Pancreas (tissue), 10 donors: Measurements from ENCODE around the gene SHTN1. TPM values are rescaled to one million over a fixed set of nuclear protein-coding genes. Genes with fewer than 3 reads are reported as not detected.

Experiments used
- ATAC-seq, 4 donors: fragments of 200-7000 bp; cut with Tn5 transposase; one replicate each; pipeline versions ENCODE4 v1.8.0 to v1.9.1; 2020; ENCODE audit warnings: mild to moderate bottlenecking in 4 of 4, moderate library complexity in 4 of 4
- DNase-seq, 6 donors: peaks; one replicate each; pipeline ENCODE4 v3.0.0-alpha.2; 2020
- FAIRE-seq: peaks from 2 replicates; lab custom pipeline; 2012; peaks lifted over from hg19 to GRCh38; lab: Jason Lieb, UNC
- H3K27ac ChIP-seq, 4 donors: fragments of 200-600 bp; sonication (generic); 1 replicate in 3 of 4; 2 replicates in 1 of 4; pipeline versions ENCODE4 v1.5.0 to v1.8.0; 2020
- H3K27me3 ChIP-seq, 4 donors: fragments of 200-600 bp; one replicate each; pipeline ENCODE4 v1.8.0; 2021
- H3K36me3 ChIP-seq, 3 donors: fragments of 200-600 bp; sonication (generic) in 1 of 3; one replicate each; pipeline versions ENCODE4 v1.5.0 to v1.8.0; 2020 to 2021
- H3K4me1 ChIP-seq, 3 donors: fragments of 200-600 bp; one replicate each; pipeline ENCODE4 v1.8.0; 2021
- H3K4me3 ChIP-seq, 4 donors: fragments of 200-600 bp; sonication (generic) in 2 of 4; one replicate each; pipeline versions ENCODE4 v1.5.0 to v1.8.0; 2020 to 2021
- H3K9me3 ChIP-seq, 4 donors: fragments of 200-600 bp; one replicate each; pipeline ENCODE4 v1.8.0; 2021
- CTCF ChIP-seq, 4 donors: fragments of 200-600 bp; sonication (generic) in 3 of 4; IDR thresholded peaks; one replicate each; pipeline versions ENCODE4 v1.5.0 to v1.8.0; 2021; ENCODE audit warnings: antibody characterized with exemption in 4 of 4
- WGBS, 2 donors: extraction: QIAGEN DNeasy Blood & Tissue Kit; methylation state at CpG; one replicate each; pipeline ENCODE4 v1.1.7; 2013; 5-methylcytosine and 5-hydroxymethylcytosine counted together
- intact Hi-C, 3 donors: fragments of 100-400 bp; cut with DNase I; formaldehyde crosslinking; loops; one replicate each; pipeline versions ENCODE4 v1.11.1 to v1.14.2; 2022
- polyA plus RNA-seq, 2 donors: library from polyadenylated mRNA; stranded (reverse); fragments of 200-250 nt; gene quantifications; one replicate each; pipeline ENCODE4 v1.2.3, GENCODE V29; 2013
- total RNA-seq, 6 donors: library from RNA; stranded (reverse); fragmentation: NEBNext Ultra II Directional in 4 of 6; extraction: Animal tissue kit (Norgen Biotek cat#: 25700) in 4 of 6; gene quantifications; one replicate each; pipeline versions ENCODE4 v1.2.1 to v1.2.4, GENCODE V29; 2021 to 2023
- donor health status: healthy with polysubstance abuse.
- donor health status: DM: no; HTN: no; CAD: no; lungs with moderate emphysema.
- donor health status: DM: no; HTN: no; CAD: no.
- donor health status: control.
- donor health status: control.
- donor health status: Bipolar disorder and iron deficiency.
- donor health status: DM: yes; HTN: yes; CAD: no.
- donor health status: DM: no; HTN: no; CAD: no.
- donor health status: DM: no; HTN: no; CAD: no.
- donor health status: DM: yes; HTN: yes; CAD: no.

Gene SHTN1
- total and polyA plus RNA-seq, 8 donors, result 12.7 to 31.6 (median 20.2) TPM

- 93 to 94% methylated on average over 3 of the region's 3 CpGs for WGBS, 2 donors
- Histone ChIP-seq H3K9me3 (no peaks in the 10 kb centered on the region), H3K4me3 (no peak overlapping the region), H3K27ac (no peak overlapping the region), H3K36me3 (peaks cover 0 to 11% (median 6%) of the 10 kb centered on the region in 3 donors), H3K27me3 (no peaks in the 10 kb centered on the region), H3K4me1 (no peaks in the 10 kb centered on the region)
- FAIRE-seq (no peak), DNase-seq (no peak), ATAC-seq (no peak)
- TF ChIP-seq CTCF (IDR thresholded peaks at IDR 0.05), result no peak
- intact Hi-C loops, result no loop called here
Observed at GRCh38 chr10:116926426-116926825, 78.6 kb downstream of the SHTN1 start.

GRCh38 chr10:116925056-116925455 lies 79.9 kb downstream of the SHTN1 start:
- no peak overlapping the region for H3K4me3 ChIP-seq
- H3K9me3 ChIP-seq, result no peaks in the 10 kb centered on the region
- 94 to 95% methylated on average over 3 of the region's 3 CpGs for WGBS, 2 donors
- intact Hi-C loops, result no loop called here
- DNase-seq, result no peak
- no peak for FAIRE-seq
- peaks cover 0 to 22% (median 6%) of the 10 kb centered on the region in 3 donors for H3K36me3 ChIP-seq
- TF ChIP-seq CTCF (IDR thresholded peaks at IDR 0.05), result no peak
- H3K27me3 ChIP-seq, result no peaks in the 10 kb centered on the region
- ATAC-seq, result no peak
- H3K4me1 ChIP-seq, result no peaks in the 10 kb centered on the region
- no peak overlapping the region for H3K27ac ChIP-seq

- DNase-seq (no peak), ATAC-seq (no peak), FAIRE-seq (no peak)
- no peaks in the 10 kb centered on the region for H3K27me3 ChIP-seq
- no peaks in the 10 kb centered on the region for H3K4me1 ChIP-seq
- WGBS, 2 donors, result 48 to 50% methylated on average over 2 of the region's 2 CpGs
- H3K36me3 ChIP-seq, result peaks cover 0 to 17% (median 0%) of the 10 kb centered on the region in 3 donors
- no peak for TF ChIP-seq CTCF (IDR thresholded peaks at IDR 0.05)
- no peak overlapping the region for H3K27ac ChIP-seq
- intact Hi-C loops, result no loop called here
- no peak overlapping the region for H3K4me3 ChIP-seq
- no peaks in the 10 kb centered on the region for H3K9me3 ChIP-seq
Observed at GRCh38 chr10:116919706-116920105, 85.3 kb downstream of the SHTN1 start.

- 92 to 95% methylated on average over 2 of the region's 2 CpGs for WGBS, 2 donors
- ATAC-seq, result no peak
Observed at GRCh38 chr10:116919164-116919563, 85.8 kb downstream of the SHTN1 start.

More at GRCh38 chr10:116919164-116919563, 85.8 kb downstream of the SHTN1 start:
- no peaks in the 10 kb centered on the region for H3K27me3 ChIP-seq
- no peak for FAIRE-seq
- H3K4me1 ChIP-seq, result no peaks in the 10 kb centered on the region
- H3K27ac ChIP-seq, result no peak overlapping the region
- no peak for DNase-seq
- no peak overlapping the region for H3K4me3 ChIP-seq
- no peak for TF ChIP-seq CTCF (IDR thresholded peaks at IDR 0.05)
- peaks cover 0 to 22% (median 0%) of the 10 kb centered on the region in 3 donors for H3K36me3 ChIP-seq
- intact Hi-C loops, result no loop called here
- no peaks in the 10 kb centered on the region for H3K9me3 ChIP-seq
